Myocyte (in vitro differentiated cells): ENCODE measurements around the gene ULK2. TPM values are rescaled to one million over a fixed set of nuclear protein-coding genes. Genes with fewer than 3 reads are reported as not detected.
"Not testable (repeated sequence)": the region's sequence is repeated elsewhere in the genome, so short reads cannot be mapped to it uniquely, and the experiment has no call there.

ENCODE experiments used
- DNase-seq: peaks from one replicate; pipeline ENCODE4 v3.0.0-alpha.2; 2012; ENCODE audit warnings: low read depth
- total RNA-seq: library from RNA; depleted of rRNA; stranded (reverse); fragments of >200 nt; gene quantifications from 2 replicates; pipeline ENCODE4 v1.2.3, GENCODE V29; 2014

The ULK2 gene
- total RNA-seq, 1 donor from 2014 or later, result 10.2 TPM

DNA sequence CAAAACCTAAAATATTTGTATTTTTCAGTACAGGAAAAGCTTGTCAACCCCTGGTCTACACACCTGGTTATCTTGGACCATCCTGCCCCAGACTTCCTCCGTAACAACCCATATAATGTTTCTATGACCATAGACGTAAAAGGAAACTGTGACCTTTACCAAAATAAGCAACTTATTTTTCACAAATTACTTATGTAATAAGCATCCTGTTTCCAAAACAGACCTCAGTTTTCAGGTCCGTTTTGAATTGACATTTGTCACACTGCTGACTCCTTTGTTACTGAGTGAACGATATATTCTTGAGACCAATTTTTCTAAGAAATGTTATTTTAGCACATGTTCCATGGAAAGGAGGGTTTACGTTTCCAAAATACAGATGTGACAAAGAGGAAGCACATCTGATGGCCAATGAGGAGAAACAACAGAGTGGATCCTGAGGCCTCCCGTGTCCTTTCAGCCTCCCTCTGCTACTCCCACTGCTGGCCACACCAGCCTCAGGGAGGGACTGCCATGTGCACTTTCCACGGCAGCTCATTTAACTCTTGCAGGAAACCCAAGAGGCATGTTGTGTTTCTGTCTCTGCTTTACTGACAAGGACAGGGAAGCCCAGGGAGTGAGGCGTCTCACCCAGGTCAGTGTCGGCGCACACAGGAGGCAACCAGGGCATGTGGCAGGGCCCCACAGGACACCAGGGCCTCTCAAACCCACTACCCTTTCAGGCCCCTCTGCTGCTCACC lies 99.5 kb downstream of the ULK2 start:
- no peak for DNase-seq

DNA sequence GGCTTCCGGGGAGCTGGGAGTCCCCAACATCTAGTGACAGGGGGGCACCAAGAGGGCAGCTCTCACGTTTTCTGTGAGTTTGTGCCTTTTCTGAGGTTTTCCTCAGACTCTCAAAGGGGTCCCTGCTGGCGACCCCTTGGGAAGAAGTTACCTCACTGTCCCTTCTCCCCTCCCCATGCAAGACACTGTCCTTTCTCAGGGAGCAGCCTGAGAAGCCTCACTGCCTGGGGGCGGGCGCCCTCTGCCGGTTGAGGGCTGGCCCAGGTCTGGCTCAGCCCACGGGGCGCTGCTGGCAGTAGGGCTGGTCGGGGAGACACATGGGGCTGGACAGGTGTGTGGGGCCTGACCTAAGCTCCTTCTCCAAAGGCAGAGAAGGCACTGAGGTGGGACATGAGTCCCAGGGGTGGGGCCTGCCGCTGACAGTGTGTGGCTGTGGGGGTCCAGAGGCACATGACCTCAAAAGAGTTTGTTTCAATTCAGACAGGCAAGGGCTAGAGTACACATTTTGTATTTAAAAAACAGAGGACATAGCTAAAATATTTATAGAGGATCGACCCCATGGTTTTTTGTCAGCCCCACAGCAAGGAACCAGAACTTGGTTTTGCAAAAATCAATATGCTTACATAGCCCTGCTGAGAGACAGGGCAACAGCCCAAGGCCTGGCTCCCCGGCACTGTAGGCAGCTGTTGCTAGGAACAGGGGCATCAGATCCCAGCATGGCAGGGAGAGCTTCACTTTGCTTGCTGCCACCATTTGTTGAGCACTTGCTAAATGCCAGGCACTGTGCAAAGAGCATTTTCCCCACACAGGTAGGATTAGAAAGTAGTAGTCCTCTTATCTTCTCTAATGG lies 101.1 kb downstream of the ULK2 start:
- DNase-seq, result peak; percentile 78

- DNase-seq, result no peak
These were observed 101.7 kb downstream of the ULK2 start for GRCh38 chr17:19766016-19766415.

GRCh38 chr17:19763991-19764390 lies 103.7 kb downstream of the ULK2 start:
- not testable (repeated sequence) for DNase-seq

DNA sequence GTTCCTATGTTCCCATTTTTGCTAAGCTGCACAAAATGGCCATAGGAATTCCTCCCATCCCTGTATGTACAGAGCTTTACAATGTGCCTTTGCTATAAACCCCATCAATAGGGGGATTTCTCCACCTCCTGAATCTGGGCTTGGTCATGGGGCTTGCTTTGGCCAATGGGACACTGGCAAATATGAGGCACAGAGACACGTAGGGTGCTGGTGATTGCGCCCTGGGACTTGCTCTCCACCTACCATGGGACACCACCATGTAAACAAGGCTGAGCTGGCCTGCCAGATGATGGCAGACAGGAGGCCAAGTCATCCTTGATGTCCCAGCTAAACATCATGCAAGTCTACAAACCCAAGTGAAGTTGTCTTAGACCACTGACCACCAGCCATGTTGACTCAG lies 104.3 kb downstream of the ULK2 start:
- no peak for DNase-seq

DNA sequence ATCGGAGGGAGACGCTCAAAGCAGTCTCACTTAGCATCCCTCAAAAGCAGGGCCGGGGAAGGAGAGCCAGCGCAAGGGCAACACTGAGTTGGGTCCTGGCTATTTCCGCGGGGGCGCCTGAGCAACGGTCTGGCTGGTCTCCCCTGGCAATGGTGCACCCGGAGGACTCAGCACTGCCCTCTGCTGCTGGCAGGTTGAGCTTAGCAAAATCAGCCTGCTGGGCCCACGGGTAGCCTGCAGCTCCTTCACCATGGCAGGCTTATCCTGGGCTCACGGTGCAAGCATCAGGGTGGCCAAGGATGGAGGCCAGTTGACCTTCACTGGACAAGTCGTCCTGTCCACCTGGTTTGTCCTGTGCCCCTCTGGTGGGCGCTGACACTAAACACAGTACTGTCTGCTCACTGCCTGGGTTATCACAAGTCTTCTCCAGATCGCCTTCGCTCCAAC lies 105.2 kb downstream of the ULK2 start:
- DNase-seq, result peak; percentile 63

- DNase-seq, result no peak
These were observed 107.0 kb downstream of the ULK2 start for GRCh38 chr17:19760746-19761145.

DNA sequence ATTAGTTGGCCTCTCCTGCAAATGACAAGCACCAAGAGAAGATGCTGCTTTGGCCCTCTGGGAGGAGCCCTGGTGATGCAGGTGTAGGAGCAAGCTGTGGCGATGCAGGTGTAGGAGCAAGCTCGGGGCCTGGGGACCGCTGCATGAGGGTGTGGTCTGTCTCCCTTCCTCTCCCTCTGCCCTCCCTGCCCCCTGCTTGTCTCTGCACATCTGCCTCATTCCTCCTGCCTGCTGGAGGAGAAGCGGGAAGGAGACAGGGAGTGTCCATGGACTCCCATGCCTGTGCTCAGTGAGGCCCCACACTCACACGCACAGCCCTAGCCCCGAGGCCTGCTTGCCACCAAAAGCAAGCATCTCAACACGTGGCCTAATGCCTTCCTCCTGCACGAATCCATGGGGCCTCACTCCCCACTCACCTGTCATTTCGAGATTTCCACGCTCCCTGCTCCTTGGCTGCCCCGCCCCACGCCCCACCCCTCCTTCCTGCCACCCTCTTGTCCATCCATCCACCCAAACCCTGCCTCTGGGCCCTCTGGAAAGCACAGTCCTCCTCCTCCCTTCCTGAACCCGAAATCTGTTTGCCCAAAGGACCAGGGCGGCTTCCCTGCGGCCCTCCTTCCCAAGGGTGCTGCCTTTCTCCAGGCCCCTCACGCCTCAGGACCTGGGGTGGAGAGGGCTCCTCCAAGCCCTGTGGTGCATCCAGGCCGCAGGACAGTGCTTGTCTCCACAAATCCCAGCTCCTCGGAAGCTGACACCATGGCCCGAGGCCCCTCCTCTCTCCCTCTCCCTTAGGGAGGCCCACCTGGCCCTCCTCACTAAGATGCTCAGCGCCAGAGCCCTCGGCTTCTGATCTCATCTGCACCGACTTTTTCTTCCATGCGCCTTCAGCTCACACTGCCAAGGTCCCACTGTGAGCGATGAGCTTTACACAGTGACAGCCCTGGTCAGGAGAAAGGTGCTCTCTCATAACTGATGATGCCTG lies 107.9 kb downstream of the ULK2 start:
- DNase-seq, result no peak

DNA sequence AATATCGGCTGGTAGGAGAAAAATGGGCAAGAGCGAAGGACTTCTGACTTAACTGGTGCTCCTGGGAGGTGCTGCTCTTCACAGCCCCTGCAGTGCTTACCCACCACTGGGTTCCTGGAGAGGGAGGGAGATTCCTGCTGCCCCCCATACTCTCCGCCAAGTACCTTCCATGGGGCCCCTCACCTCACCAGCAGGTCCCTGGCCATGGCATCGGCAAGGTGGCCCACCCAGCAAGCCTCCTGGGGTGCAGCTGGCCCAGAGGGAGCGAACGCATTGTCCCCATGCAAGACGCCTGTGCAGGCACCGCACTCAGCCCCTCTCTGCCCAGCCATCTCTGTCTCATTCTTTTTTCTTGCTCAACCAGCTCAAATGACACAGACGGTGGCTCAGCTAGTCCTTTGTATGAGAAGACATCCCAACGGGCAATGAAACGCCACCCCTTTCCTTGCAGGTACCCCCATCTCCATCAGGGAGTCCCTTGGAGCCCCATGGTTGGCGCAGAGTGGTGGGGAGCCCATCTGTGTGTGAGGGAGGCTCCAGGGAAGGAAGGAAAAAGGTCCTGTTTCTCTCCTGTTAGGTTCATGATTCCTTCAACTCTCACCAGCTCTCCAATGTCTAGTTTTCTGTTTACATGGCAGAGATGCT lies 110.1 kb downstream of the ULK2 start:
- no peak for DNase-seq

GRCh38 chr17:19756546-19756945 lies 111.2 kb downstream of the ULK2 start:
- no peak for DNase-seq

GRCh38 chr17:19755821-19756510 lies 111.8 kb downstream of the ULK2 start:
- no peak for DNase-seq

GRCh38 chr17:19755392-19755791 lies 112.3 kb downstream of the ULK2 start:
- no peak for DNase-seq

DNA sequence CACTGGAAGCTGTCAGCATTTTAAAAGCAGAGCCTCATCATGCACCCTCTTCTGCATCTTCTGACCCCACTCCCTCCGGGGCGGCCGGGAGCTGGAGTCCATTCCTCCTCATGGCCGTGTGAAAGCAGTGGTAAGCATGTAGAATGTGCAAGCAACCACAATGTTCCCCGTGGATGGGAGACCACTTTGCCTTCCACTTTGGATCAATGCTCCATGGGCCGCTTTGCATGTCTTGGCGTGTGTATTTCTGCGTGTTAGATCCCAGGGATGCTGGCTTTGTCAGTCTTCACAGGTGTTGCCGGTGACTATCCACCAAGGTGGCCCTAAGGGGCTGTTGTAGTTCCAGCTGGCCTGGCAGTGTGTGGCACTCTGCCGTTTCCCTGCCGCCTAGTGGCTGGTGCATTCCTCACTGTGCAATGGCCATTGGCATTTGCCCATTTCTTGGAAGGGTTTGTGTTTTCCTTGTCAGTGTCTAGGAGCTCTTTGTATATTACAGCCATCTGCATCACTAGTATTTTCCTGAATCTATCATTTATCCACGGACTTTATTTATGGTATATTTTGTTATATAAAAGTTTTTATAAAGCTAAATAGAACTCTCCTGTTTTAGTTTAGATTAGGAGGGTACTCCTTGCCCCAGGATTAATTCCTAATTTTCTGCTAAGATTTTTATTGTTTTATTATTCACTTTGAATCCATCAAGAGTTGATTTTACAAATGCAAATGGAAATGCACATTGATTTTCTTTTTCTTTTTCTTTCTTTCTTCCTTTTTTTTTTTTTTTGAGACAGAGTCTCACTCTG lies 113.9 kb downstream of the ULK2 start:
- peak; percentile 73 for DNase-seq

DNA sequence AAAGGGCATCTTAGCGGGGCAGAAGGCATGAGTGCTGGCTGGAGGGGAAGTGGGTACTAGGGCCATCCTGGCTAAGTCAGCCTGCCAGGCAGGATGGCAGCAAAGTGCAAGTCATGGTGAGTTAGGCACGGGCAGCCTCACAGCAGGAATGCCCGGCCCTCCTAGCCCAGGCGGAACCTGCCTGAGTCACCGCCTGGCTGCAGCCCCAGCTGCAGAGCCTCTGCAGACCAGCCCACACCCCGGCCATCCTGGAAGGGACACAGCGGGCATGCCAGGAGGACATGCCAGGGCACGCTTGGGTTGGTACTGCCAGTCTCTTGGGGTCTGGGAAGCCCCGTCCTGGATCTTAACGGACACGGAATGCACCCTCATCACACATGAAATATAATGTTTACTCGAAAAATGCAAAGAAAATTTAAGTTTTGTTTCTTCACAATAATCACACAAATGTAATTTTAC lies 114.7 kb downstream of the ULK2 start:
- DNase-seq, result peak; percentile 94

- no peak for DNase-seq
These were observed 115.3 kb downstream of the ULK2 start for GRCh38 chr17:19752216-19753050.

DNA sequence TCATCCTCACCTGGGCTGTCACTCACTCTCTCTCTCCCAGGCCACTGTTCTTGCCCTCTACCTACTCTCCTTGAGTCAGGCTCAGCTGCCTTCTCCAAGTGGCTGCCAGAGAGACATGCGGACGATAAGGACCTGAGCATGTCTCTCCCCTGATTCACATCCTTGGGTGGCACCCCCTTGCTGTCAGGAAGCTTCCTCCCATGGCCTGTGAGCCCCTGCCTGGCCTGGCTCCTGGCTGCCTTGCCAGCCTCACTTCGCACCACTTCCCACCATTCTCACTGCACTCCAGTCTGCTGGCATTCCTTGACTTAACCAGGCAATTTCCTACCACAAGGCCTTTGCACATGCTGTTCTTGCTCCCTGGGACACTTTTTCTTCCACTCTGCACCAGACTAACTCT lies 116.9 kb downstream of the ULK2 start:
- DNase-seq, result no peak

- no peak for DNase-seq
These were observed 117.6 kb downstream of the ULK2 start for GRCh38 chr17:19750020-19750572.

DNA sequence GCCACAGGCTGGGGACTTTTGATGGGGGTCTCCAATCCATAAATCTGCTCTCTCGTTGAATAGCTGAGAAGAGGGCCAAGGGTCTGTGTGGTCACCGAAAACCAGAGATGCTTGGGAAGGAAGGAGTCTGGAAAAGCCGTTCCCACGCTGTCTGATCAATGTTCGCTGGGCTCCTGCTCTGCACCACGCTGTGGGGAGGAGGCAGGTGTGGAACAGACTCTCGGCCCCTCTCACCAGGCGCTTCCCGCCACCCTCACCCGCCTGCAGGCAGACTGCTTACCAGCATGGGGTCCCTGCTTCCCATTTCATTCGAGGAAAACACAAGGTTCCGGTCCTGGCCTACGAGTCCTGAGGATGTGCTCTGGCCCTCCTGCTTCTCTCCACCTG lies 118.9 kb downstream of the ULK2 start:
- no peak for DNase-seq
